Retinal pigment epithelial cell (primary cell): ENCODE data around the gene HOMEZ.
A peak's percentile ranks its signal among the peaks of the same experiment; 100 is the strongest.

Experiments
- DNase-seq: peaks from one replicate; pipeline ENCODE4 v3.0.0-alpha.2; 2010; ENCODE audit warnings: low read depth
- H3K4me3 ChIP-seq: 2 replicates; pipeline ENCODE4 v1.5.1; 2011; ENCODE audit warnings: mild to moderate bottlenecking, low read length, control low read depth, moderate library complexity
- CTCF ChIP-seq: conservative IDR thresholded peaks from 2 replicates; pipeline ENCODE4 v1.5.1; 2011; ENCODE audit warnings: low read depth, low read length, control low read depth, inconsistent platforms

Gene HOMEZ

GRCh38 chr14:23323838-23324454 lies 38.0 kb upstream of the HOMEZ start:
- DNase-seq = no peak
- no peak overlapping the region for H3K4me3 ChIP-seq
- no peak for TF ChIP-seq CTCF

DNA sequence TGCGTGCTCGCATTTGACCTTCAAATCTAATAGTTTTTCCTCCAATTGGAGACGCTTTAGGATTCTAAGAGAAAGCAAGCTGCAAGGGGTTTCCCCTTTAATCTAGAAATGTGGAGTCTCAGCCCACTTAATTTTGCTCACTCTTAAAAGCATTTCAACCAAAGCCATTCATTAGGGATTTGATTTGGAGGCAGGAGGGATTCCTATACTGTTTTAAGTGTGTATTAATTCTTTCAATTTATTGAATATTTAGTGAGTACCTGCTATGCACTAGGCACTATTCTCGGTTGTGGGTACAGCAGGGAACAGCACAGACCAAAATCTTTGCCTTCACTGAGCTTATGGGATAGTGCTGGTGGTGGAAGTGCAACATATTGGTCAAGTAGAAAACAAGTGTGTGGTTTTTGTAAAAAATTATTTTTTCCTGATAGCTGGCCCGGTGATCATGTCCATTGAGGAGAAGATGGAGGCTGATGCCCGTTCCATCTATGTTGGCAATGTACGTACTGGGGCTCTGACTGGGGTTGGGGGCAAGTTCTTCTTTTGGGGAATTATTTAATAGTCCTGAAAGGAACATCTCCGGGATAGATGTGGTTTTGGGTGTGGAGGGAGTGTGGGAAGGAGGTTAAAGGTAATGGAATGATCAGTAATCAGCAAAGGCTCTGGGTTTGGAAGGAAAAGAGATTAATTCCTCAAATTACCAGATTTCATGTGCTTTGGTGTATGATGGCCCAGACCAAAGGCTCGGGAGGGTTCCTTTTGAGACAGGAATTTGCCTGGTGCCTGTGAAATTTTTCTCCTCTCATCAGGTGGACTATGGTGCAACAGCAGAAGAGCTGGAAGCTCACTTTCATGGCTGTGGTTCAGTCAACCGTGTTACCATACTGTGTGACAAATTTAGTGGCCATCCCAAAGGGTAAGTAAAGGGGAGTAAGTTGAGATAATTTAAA lies 36.9 kb upstream of the HOMEZ start:
- no peak for TF ChIP-seq CTCF
- H3K4me3 ChIP-seq = peak overlapping the region; percentile 95
- no peak for DNase-seq

- no peak for DNase-seq
- TF ChIP-seq CTCF = no peak
- H3K4me3 ChIP-seq = peak overlapping the region; percentile 95
Observed at GRCh38 chr14:23321572-23322547, 35.9 kb upstream of the HOMEZ start.

DNA sequence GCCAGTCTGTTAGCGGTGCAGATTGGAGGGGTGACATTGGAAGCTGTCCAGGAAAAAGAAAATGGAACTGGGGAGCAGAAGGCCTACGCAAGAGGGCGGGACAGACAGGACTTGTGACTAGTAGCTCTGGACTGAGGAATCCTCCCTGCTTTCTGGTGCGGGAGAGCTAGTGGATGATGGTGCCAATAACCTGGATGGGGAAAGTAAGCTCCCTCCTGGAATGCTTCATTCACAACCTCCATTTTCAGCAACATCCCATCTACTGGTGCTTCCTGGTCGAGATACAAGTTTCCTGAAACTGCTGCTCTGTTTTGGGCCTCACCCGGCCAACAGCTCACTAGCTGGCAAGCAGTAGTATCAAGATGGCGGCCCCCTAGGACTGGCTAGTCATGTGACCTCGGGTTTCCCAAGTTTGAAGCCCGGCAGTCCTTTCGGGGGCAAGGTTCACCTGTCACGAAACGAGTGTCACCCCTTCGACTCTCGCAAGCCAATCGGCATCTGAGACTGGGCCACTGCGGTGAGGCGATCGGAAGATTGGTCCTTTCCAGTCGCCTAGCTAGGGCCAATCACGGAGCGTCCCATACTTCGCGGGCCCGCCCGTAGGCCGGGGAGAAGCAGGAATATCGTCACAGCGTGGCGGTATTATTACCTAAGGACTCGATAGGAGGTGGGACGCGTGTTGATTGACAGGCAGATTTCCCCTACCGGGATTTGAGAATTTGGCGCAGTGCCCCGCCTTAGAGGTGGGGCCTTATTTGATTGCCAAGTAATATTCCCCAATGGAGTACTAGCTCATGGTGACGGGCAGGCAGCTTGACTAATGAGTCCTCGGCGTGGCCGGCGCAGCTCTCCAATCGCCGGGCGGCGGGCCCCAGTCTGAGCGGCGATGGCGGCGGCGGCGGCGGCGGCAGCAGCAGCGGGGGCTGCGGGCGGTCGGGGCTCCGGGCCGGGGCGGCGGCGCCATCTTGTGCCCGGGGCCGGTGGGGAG lies 34.9 kb upstream of the HOMEZ start, which contains the start of gene PABPN1:
Gene PABPN1, plus strand, starts transcription at position 874 of the 988 bp plus-strand sequence. Its CDS starts 13 bp downstream, at position 887.
- H3K4me3 ChIP-seq = peak within 1 kb of the TSS; percentile 95
- TF ChIP-seq CTCF = no peak
- peak; percentile 100 for DNase-seq

GRCh38 chr14:23319746-23320583 lies 34.0 kb upstream of the HOMEZ start:
- no peak for TF ChIP-seq CTCF
- no peak for DNase-seq
- H3K4me3 ChIP-seq = peak overlapping the region; percentile 42
